HG02970 (cell line): ENCODE measurements around the gene RPE65.
"Not testable (repeated sequence)": the region's sequence is repeated elsewhere in the genome, so short reads cannot be mapped to it uniquely, and the experiment has no call there.

Experiments
- ATAC-seq: cut with Tn5 transposase; IDR thresholded peaks from one replicate; pipeline ENCODE4 v1.9.1; 2021; ENCODE audit warnings: mild to moderate bottlenecking, moderate library complexity, moderate number of reproducible peaks; ENCODE audit not compliant: unreplicated experiment, low FRiP score

Gene RPE65

DNA sequence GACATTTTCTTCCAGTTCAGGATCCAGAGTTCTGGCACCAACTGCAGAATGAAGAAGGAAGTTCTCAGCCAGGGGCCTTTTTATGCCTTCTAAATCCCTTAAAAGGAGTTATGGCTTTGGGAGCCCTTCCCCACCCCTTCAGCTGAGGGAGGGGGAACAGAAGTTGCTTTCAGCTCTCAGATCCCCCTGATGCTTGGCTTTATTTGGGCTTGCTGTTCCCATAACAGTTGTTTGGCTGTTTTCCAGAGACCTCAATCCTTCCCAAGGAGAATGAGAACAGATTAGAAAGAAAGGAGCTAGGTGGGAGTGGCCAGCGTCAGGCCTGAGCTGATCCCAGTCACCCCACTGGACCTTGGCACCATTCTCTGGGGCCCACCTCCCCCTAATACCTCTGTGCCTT, at the start of gene RPE65:
Gene RPE65, minus strand, starts transcription at position 54 of the 400 bp plus-strand sequence. Its CDS starts 49 bp downstream, at position 5.
- ATAC-seq, result no peak

DNA sequence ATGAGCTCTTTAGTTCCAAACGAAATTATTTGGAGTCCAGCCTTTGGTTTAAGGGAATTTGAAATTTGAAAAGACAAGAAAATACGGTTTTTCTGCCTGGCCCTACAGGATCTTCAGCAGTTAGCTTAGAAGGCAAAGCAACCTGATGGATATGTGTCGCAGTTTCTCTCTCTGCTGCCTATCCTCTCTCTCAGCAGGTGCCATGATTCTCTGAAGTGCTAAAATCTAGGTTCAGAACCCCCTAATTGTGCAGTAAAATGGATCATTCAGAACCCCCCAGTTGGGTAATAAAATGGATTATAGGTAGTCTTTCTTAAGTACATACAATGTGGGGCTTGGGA, 47.6 kb upstream of the RPE65 start:
- no peak for ATAC-seq

DNA sequence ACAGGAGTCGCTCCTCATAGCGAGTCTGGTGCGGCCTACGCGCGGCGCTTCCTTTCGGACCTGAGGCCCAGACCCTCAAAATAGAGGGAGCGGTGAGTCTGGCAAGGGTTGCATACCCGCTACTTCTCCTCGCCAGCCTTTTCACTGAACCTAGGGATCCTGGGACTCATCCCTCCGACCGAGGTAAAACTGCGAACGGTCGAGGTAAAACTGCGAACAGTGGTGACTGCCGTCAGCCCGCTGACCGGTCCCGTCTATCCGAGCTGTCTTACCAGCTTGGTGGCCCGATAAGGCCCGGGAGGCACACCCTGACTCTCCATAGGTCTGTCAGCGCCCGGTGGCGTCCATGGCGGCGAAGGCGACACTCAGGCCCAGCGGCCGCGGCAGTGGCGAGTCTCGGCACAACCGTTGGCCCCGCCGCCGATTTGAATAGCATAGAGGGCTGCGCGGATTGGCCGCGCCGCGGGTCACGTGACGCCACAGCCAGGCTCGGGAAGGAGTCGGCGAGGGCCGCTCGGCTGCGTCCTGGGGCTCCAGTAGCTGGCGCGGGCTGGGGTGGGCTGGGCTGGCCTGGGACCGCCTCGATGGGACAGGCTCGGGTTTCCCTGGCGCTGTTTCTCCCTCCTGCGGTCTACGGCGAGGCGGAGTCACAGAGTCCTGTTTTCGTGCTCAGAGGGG, 47.1 kb upstream of the RPE65 start, which contains the start of gene DEPDC1:
Gene DEPDC1, minus strand, starts transcription at position 403 of the 678 bp plus-strand sequence. Its CDS starts 83 bp downstream, at position 320.
- ATAC-seq, result peak; percentile 98

DNA sequence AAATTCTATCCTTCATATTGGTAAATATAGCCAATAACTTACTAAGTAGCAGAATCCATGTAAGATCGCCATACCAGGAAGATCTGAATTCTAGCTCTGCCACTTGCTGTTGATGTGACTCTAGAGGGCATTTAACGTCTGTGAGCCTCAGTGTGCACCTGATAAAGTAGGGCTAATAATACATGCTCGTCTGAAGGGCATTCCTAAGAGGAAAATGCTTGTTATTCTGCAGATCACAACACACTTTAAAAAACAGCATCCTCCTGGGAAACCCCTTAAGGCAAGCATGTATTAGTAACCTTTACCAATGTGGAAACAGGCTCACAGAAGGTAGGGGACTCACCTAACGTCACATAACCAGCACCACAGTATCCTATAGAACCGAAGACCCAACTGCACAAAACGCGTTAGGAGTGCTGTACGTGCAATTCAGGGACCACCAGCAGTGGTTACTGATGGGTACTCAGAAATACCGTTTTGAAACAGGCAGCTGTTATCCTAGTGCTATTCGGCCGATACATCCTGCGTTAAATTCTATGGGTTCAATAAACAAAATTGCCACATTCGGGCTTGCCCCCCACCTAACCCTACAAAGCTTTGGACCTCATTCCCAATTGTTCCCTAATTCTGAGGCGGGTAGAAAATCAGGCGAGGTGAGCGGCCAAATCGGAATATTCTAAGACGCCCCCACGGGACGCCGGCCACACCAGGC, 46.4 kb upstream of the RPE65 start:
- ATAC-seq, result no peak

DNA sequence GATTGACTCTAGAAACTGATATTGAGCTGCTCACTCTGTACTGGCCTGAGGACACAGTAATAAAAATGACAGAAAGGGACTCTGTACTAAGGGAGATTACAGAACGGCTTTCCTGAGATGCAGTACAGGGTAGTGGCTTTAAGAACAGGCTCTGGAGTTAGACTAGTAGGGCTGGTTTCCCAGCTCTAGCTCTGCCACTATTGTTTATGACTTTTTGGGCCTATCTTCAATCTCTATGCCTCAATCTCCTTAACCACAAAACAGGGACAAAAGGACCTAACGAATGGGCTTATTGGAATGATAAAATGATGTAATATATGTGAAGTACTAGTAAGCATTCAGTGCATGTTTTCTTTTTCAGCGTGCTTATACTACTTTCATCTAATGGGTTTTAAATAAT, 45.8 kb upstream of the RPE65 start:
- no peak for ATAC-seq

DNA sequence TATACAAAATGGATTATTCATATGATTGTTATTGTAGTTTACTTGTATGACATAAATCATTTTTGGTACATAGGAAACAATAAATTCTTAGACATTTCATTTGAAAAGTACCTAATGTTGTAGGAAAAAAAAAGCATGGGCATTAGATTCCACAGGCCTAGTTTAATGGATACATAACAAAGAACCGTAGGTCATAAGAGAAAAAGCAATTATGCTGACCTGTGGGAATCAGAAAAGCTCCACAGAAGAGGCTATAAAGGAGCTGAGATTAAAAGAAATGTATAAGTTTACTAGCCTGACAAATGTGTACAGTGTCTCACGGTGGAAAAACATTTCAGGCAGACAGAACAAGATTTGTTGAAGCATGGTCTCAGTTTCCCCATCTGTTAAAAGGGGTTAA, 43.4 kb upstream of the RPE65 start:
- no peak for ATAC-seq

DNA sequence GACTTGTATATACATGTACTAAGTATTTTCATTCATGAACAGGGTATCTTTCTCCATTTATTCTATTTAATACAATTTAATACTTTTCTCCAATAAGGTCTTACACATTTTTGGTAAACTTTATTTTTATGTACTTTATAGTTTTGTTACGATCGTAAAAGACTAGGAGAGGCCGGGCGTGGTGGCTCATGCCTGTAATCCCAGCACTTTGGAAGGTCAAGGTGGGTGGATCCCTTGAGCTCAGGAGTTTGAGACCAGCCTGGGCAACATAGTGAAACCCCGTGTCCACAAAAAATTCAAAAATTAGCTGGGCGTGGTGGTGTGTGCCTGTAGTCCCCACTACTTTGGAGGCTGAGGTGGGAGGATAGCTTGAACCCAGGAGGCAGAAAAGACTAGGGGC, 42.5 kb upstream of the RPE65 start:
- not testable (repeated sequence) for ATAC-seq

DNA sequence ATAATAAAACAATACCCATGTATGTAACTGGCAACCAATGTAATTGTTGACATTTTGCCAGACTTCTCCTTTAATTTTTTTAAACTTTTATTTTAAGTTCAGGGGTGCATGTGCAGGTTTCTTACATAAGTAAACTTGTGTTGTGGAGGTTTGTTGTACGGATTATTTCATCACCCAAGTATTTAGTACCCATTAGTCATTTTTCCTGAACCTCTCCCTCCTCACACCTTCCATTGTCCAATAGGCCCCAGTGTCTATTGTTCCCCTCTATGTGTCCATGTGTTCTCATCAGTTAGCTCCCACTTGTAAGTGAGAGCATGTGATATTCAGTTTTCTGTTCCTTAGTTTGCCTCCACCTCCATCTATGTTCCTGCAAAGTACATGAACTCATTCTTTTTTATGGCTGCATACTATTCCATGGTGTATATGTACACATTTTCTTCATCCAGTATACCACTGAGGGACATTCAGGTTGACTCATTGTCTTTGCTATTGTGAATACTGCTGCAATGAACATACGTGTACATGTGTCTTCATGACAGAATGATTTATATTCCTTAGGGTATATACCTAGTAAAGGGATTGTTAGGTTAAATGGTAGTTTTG, 40.4 kb upstream of the RPE65 start:
- no peak for ATAC-seq

DNA sequence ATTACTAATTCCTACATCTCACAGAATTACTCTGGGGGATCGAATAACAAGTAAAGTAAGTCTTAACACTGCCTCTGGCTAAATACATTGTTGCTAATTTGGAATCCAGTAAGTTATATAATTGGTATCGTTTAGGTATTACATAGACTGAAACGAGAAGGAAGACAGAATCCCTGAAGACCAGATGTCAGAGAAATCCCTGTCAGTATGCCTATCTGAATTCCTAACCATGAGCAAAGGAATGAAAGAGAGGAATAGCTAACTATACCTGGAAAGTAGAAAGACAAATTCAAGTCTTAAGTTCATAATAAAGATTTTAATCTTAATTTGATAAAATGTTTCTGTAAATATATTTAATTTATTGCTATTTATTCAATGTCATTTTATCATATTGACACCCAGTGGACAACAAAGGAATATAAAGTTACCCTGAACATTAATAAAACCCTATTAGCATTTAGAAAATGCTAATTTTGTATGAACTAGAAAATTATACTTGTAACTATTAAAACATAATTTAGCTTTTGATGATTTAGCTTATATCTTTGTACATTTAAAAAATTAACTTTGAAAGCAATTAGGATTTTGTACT, 35.8 kb upstream of the RPE65 start:
- ATAC-seq, result no peak

DNA sequence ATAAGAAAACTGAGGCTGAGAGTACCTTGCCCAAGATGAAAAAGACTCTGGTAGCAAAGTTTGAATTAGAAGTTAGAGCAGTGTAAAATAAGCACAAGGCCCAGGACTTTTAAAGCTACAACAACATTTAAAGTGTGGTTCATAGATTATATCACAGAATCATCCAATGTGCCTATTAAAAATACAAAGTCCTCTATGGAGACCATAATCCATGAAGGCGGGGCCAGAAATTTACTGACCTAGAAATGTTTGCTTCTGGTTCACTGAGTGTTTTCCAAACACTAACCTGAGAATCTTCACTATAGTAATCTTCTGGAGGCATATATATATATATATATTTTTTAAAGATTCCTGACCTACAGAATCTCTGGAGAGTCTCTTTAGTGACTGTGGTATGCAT, 34.9 kb upstream of the RPE65 start:
- ATAC-seq, result no peak

DNA sequence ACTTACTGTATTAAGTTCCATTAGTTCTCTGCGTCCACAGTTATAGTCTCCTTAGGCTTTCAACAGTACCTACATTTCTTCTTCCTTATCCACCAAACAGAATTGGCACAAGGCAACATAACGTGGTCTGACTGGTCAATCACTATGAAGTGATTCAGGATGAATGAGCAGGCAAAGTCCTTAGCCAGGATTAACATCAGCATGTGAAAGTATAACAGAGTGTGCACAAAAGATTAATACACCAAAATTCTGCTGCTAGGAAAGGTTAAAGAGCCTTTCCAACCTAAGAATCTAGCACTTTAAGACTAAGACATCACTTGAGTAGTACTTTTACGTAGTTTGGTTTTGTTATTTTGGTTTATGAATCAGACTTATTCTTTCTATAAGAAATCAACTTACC, 31.3 kb upstream of the RPE65 start:
- ATAC-seq, result no peak

DNA sequence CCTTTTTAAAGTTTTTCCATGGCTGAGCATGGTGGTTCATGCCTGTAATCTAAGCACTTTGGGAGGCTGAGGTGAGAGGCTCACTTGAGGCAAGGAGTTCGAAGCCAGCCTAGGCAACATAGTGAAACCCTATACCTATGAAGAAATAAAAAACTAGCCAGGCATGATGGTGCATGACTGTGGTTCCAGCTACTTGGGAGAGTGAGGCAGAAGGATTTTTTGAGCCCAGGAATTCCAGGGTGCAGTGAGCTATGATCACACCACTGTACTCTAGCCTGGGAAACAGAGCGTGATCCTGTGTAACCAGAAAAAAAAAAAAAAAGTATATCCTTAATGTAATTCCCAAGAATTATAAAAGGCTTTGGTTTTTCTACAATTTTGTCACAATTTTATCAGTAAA, 29.7 kb upstream of the RPE65 start:
- no peak for ATAC-seq

DNA sequence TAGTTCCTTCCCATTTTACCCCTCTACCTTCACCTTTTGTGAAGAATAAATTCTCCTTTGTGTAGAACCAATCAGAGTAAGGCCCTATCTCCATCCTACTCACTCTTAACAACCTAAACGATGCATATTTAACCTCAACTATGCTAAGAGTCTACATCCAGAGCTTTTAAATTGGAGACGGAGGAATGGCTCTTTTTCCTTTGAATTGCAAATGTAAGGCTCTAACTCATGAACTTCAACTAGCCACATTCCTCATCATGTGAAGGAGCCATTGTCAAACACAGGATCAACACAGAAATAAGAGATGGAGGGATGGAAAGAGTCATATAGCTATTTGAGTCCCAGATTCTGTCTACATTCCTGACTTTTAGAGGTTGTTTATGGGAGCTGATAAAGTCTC, 28.9 kb upstream of the RPE65 start:
- no peak for ATAC-seq

DNA sequence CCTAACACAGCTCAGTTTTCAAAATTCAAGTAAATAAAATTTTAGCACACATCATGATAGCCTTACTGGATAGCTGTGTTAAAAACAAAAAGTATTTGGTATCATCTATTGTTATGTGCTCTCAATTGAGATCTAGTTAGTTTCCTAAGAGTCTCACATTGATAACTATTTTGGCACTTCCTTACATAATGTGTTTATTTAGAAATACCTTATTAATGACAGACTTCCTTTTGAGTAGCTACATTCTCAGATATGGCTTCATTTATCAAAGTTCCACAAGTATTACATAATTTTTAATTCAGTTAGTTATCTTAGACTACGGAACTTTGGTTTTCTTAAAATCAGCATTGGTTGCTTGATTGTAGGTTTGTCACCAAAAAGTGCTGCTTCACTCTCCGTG, 26.9 kb upstream of the RPE65 start:
- not testable (repeated sequence) for ATAC-seq

DNA sequence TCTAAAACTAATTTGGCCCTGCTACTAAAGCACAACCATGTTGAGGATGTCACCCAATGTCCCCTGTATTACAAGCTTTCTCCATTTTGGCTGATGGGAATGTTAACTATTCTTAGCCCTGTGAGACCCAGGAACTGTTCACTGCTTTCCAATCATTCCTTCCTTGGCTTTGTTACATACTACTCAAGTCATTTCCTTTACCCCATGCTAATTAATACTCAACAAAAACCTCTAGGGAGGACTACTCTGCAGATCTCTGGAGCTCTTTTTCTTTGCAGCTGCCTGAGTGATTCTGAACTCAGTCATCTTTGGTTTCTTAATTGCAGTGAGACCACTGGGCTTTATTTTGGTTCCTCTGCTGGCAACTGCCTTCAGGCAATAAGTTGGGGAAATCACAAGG, 23.3 kb upstream of the RPE65 start:
- ATAC-seq, result no peak

DNA sequence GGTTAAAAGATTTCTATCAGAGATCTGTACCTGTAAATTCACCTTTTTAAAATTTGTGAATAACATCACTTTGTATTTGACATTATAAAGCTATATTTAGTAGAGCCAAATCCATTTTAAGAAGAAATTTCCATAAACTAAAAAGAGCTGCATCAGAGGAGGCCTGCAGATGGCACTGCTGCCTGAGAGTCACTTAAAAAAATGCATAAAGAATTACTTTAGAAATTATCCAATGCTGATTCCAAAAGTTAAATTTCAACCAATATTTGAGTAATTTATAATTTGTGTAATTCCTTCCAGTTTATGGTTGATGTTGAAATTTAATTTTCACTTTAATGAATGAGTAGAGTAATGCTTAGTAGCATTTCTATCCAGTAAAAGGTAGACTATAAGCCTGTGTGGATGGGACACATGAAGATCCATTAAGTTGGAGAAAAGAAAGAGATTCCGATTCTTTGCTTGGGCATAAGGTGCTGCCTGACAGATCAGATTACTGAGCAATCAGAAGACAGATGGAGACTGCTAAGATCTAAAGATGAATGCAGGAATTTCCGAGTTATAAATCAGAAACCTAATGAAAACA, 20.7 kb upstream of the RPE65 start:
- no peak for ATAC-seq

DNA sequence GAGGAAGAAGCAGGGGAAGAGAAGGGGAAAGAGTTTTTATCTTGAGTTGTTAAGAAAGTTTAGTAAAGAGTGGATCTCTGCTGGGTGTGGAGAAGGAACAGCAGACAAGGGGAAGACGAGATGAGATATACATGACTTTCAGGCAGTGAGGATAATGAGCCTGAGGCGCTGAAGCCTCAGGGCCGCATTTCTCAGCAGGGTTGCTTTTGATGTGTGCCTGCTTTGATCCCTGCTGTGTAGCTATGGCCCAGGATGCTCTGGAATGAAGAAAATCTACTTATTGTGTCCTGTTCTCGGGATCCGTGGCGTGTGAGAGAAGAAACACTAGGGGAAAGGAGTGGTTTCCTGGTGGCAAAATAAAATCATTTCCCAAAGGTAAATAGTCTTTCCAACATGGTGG, 15.1 kb upstream of the RPE65 start:
- no peak for ATAC-seq

DNA sequence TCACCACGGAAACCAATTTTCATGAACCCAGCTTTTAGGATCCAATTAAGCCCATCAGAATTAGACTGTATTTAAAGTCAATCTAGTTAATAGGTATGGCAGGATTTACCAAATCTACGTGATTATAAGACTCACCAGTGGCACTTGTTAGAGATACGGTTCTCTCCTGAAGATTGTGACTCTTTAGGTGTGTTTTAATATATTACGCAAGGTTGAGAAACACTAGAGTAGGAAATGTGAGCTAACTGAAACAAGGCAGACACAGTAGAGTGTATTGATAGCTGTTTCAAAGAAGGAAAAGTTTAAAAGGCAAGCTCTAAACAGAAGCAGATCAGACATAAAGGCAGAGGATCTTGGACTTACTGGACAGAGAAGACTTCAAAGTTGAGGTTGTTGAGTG, 11.2 kb upstream of the RPE65 start:
- ATAC-seq, result no peak

DNA sequence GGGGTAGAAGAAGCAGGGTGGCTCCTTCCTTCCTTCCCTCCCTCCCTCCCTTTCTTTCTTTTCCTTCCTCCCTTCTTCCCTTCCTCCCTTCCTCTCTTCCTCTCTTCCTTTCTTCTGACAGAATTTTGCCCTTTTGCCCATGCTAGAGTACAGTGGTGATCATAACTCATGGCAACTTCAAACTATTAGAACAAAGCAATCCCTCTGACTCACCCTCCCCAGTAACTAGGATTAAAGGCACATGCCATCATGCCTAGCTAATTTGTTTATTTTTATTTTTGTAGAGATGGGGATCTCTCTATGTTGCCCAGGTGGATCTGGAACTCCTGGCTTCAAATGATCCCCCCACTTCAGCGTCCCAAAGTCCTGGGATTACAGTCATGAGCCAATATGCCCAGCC, 10.0 kb upstream of the RPE65 start:
- no peak for ATAC-seq

DNA sequence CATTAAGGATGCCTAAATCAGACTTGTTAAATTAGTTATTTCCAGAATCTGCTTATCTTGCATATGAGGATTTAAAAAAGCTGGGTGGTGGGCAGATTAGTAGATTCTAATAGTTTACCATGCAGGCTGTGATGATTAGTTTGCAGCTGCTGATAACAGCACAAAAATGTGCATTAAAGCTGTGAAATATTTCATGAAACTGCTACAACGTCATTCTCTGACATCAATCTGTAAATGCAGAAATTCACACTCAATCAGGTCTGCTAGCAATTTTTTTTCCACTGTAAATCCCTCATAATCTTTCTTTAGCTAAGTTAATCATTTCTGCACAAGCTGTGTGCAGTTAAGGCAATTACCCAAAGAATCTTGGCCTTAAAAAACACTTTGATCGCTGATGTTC, 9.3 kb upstream of the RPE65 start:
- no peak for ATAC-seq

DNA sequence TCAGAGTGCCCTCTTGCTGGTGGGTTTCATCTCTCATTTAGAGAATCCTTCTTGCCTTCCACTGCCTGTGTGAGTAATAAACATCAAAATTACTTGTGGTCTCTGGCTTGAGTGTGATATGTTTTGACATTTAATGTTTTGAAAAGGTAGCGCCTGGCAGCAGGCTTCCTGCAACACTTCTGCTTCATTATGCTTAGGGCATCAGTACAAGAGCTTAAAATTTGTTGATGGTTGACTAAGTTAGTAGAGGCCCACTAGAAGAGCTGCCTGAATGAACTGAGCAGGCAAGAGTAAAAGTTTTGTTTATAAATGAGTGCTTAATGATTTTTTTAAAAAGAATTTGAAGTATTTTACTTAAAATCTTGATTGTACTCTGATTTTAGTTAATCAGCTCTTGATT, 6.4 kb upstream of the RPE65 start:
- no peak for ATAC-seq
